Suprapubic skin (tissue), 4 donors: Measurements from ENCODE around the gene GREM2. TPM values are rescaled to one million over a fixed set of nuclear protein-coding genes. Genes with fewer than 3 reads are reported as not detected.

ENCODE experiments used
- DNase-seq, 2 donors: peaks; one replicate each; pipeline ENCODE4 v3.0.0-alpha.2; 2019; ENCODE audit warnings: low spot score in 2 of 2
- H3K27ac ChIP-seq: fragments of 200-600 bp; sonication (generic); one replicate; pipeline ENCODE4 v1.5.1; 2019
- H3K27me3 ChIP-seq: fragments of 200-600 bp; sonication (generic); one replicate; pipeline ENCODE4 v1.5.1; 2019
- H3K36me3 ChIP-seq: fragments of 200-600 bp; sonication (generic); one replicate; pipeline ENCODE4 v1.5.1; 2019
- H3K4me1 ChIP-seq: fragments of 200-600 bp; sonication (generic); one replicate; pipeline ENCODE4 v1.5.1; 2019
- H3K4me3 ChIP-seq: fragments of 200-600 bp; sonication (generic); one replicate; pipeline ENCODE4 v1.5.1; 2019; ENCODE audit warnings: mild to moderate bottlenecking
- H3K9me3 ChIP-seq: fragments of 200-600 bp; sonication (generic); one replicate; pipeline ENCODE4 v1.5.1; 2019
- CTCF ChIP-seq, 2 donors: fragments of 200-600 bp in 1 of 2; fragments of 450-650 bp in 1 of 2; sonication (generic) in 1 of 2; IDR thresholded peaks; one replicate each; pipeline ENCODE4 v1.5.1; 2016 to 2019; ENCODE audit warnings: antibody characterized with exemption in 2 of 2, mild to moderate bottlenecking in 1 of 2, moderate library complexity in 1 of 2
- EP300 ChIP-seq: sonication (generic); formaldehyde crosslinking; IDR thresholded peaks from one replicate; pipeline ENCODE4 v1.6.1; 2017; ENCODE audit warnings: antibody characterized with exemption
- POLR2A ChIP-seq, 2 donors: fragments of 450-650 bp; IDR thresholded peaks; one replicate each; pipeline ENCODE4 v1.6.1; 2017; ENCODE audit warnings: antibody characterized with exemption in 2 of 2, mild to moderate bottlenecking in 2 of 2, moderate library complexity in 2 of 2
- POLR2AphosphoS5 ChIP-seq, 3 donors: sonication (generic); formaldehyde crosslinking; IDR thresholded peaks; one replicate each; pipeline ENCODE4 v1.6.1; 2017; ENCODE audit warnings: antibody characterized with exemption in 3 of 3
- WGBS: methylation state at CpG from one replicate; pipeline ENCODE4 v1.1.5; 2018; 5-methylcytosine and 5-hydroxymethylcytosine counted together
- total RNA-seq, 4 donors: library from RNA; depleted of rRNA; stranded (reverse); fragments of >200 nt; gene quantifications; one replicate each; pipeline ENCODE4 v1.1.0, GENCODE V29; 2016

Gene GREM2
- total RNA-seq, 4 donors from 2014 or later = 0.11 to 1.3 (median 0.38) TPM

- no peaks in the 10 kb centered on the region for H3K9me3 ChIP-seq
- no peak for TF ChIP-seq POLR2A (IDR thresholded peaks at IDR 0.05)
- TF ChIP-seq EP300 = no peak
- TF ChIP-seq POLR2AphosphoS5 (IDR thresholded peaks at IDR 0.05) = no peak
- no peak for TF ChIP-seq CTCF (IDR thresholded peaks at IDR 0.05)
- WGBS = 52% methylated on average over 4 of the region's 4 CpGs
- no peak for DNase-seq
- no peaks in the 10 kb centered on the region for H3K36me3 ChIP-seq
- H3K4me3 ChIP-seq = no peak overlapping the region
- H3K27me3 ChIP-seq = no peaks in the 10 kb centered on the region
- no peaks in the 10 kb centered on the region for H3K4me1 ChIP-seq
- no peak overlapping the region for H3K27ac ChIP-seq
These were observed 114.0 kb downstream of the GREM2 start for GRCh38 chr1:240497908-240498307.

- no peak for DNase-seq
- no peaks in the 10 kb centered on the region for H3K4me1 ChIP-seq
- WGBS = 92% methylated on average over 5 of the region's 5 CpGs
- no peak overlapping the region for H3K4me3 ChIP-seq
- no peaks in the 10 kb centered on the region for H3K36me3 ChIP-seq
- no peaks in the 10 kb centered on the region for H3K9me3 ChIP-seq
- TF ChIP-seq EP300 (no peak), POLR2A (IDR thresholded peaks at IDR 0.05) (no peak), POLR2AphosphoS5 (IDR thresholded peaks at IDR 0.05) (no peak), CTCF (IDR thresholded peaks at IDR 0.05) (no peak)
- H3K27ac ChIP-seq = no peak overlapping the region
- no peaks in the 10 kb centered on the region for H3K27me3 ChIP-seq
These were observed 115.0 kb downstream of the GREM2 start for GRCh38 chr1:240496941-240497340.

- Histone ChIP-seq H3K4me3 (no peak overlapping the region), H3K4me1 (no peaks in the 10 kb centered on the region), H3K36me3 (no peaks in the 10 kb centered on the region), H3K27me3 (no peaks in the 10 kb centered on the region), H3K27ac (no peak overlapping the region), H3K9me3 (no peaks in the 10 kb centered on the region)
- TF ChIP-seq POLR2A (IDR thresholded peaks at IDR 0.05) (no peak), CTCF (IDR thresholded peaks at IDR 0.05) (no peak), POLR2AphosphoS5 (IDR thresholded peaks at IDR 0.05) (no peak), EP300 (no peak)
- DNase-seq = no peak
- 89% methylated on average over 7 of the region's 7 CpGs for WGBS
These were observed 115.6 kb downstream of the GREM2 start for GRCh38 chr1:240496356-240496755.

GRCh38 chr1:240495601-240496000, 116.4 kb downstream of the GREM2 start:
- no peaks in the 10 kb centered on the region for H3K27me3 ChIP-seq
- H3K27ac ChIP-seq = no peak overlapping the region
- DNase-seq = no peak
- no peaks in the 10 kb centered on the region for H3K36me3 ChIP-seq
- no peak overlapping the region for H3K4me3 ChIP-seq
- 78% methylated on average over 4 of the region's 4 CpGs for WGBS
- no peaks in the 10 kb centered on the region for H3K9me3 ChIP-seq
- TF ChIP-seq CTCF (IDR thresholded peaks at IDR 0.05) = no peak
- H3K4me1 ChIP-seq = no peaks in the 10 kb centered on the region

GRCh38 chr1:240492832-240493440, 119.0 kb downstream of the GREM2 start:
- no peak for TF ChIP-seq CTCF (IDR thresholded peaks at IDR 0.05)
- no peak for TF ChIP-seq EP300
- no peak for TF ChIP-seq POLR2AphosphoS5 (IDR thresholded peaks at IDR 0.05)
- TF ChIP-seq POLR2A (IDR thresholded peaks at IDR 0.05) = no peak
- 71% methylated on average over 21 of the region's 52 CpGs for WGBS
- Histone ChIP-seq H3K4me1 (no peaks in the 10 kb centered on the region), H3K36me3 (no peaks in the 10 kb centered on the region), H3K9me3 (no peaks in the 10 kb centered on the region), H3K27me3 (no peaks in the 10 kb centered on the region), H3K27ac (no peak overlapping the region), H3K4me3 (no peak overlapping the region)
- DNase-seq = no peak
